Neural cell (in vitro differentiated cells): ENCODE results near the gene ZNF750. TPM values are rescaled to one million over a fixed set of nuclear protein-coding genes. Genes with fewer than 3 reads are reported as not detected.

ENCODE experiments used
- H2AFZ ChIP-seq: fragments of 200-600, 300-800 bp; sonication (generic), shearing (Covaris generic); 2 replicates; pipeline ENCODE4 v1.6.0; 2014; ENCODE audit warnings: low read depth, mild to moderate bottlenecking, antibody characterized with exemption, low read length, moderate library complexity
- H3F3A ChIP-seq: fragments of 200-600 bp; shearing (Covaris generic); 2 replicates; pipeline ENCODE4 v1.6.1; 2016; ENCODE audit warnings: mild to moderate bottlenecking, moderate library complexity, mixed read lengths, antibody characterized with exemption, low read length; ENCODE audit not compliant: insufficient read depth, poor library complexity, severe bottlenecking
- H3K27ac ChIP-seq: fragments of 200-600, 300-800 bp; sonication (generic), shearing (Covaris generic); 2 replicates; pipeline ENCODE4 v1.5.1; 2014; ENCODE audit warnings: mild to moderate bottlenecking, low read length, moderate library complexity
- H3K27me3 ChIP-seq: fragments of 300-800, 200-600 bp; sonication (generic), shearing (Covaris generic); 2 replicates; pipeline ENCODE4 v1.6.0; 2014; ENCODE audit warnings: mild to moderate bottlenecking, low read depth, low read length, moderate library complexity; ENCODE audit not compliant: insufficient read depth
- H3K36me3 ChIP-seq: fragments of 300-800, 200-600 bp; sonication (generic), shearing (Covaris generic); 2 replicates; pipeline ENCODE4 v1.5.1; 2014; ENCODE audit warnings: mild to moderate bottlenecking, antibody characterized with exemption, low read length, moderate library complexity; ENCODE audit not compliant: insufficient read depth
- H3K4me2 ChIP-seq: fragments of 300-800, 200-600 bp; sonication (generic), shearing (Covaris generic); 2 replicates; pipeline ENCODE4 v1.6.0; 2014; ENCODE audit warnings: mild to moderate bottlenecking, low read length
- H3K4me3 ChIP-seq: fragments of 300-800, 200-600 bp; sonication (generic), shearing (Covaris generic); 2 replicates; pipeline ENCODE4 v1.5.1; 2014; ENCODE audit warnings: mild to moderate bottlenecking, low read length, moderate library complexity
- H3K79me2 ChIP-seq: fragments of 200-600 bp; shearing (Covaris generic); replicated peaks from 2 replicates; pipeline ENCODE4 v1.6.0; 2014; ENCODE audit warnings: mild to moderate bottlenecking, low read length, moderate library complexity; ENCODE audit not compliant: insufficient read depth
- H3K9ac ChIP-seq: fragments of 300-800, 200-600 bp; sonication (generic), shearing (Covaris generic); 2 replicates; pipeline ENCODE4 v1.6.1; 2016; ENCODE audit warnings: mild to moderate bottlenecking, low read length, mixed read lengths
- H3K9me2 ChIP-seq: fragments of 200-600 bp; shearing (Covaris generic); 2 replicates; pipeline ENCODE4 v1.6.1; 2016; ENCODE audit warnings: mild to moderate bottlenecking, low read length, mixed read lengths; ENCODE audit not compliant: insufficient read depth
- H3K9me3 ChIP-seq: fragments of 200-600, 300-800 bp; sonication (generic), shearing (Covaris generic); 2 replicates; pipeline ENCODE4 v1.6.1; 2016; ENCODE audit warnings: mild to moderate bottlenecking, mixed run types, low read length, moderate library complexity, mixed read lengths
- H4K20me1 ChIP-seq: fragments of 200-600 bp; shearing (Covaris generic); 2 replicates; pipeline ENCODE4 v1.6.1; 2016; ENCODE audit warnings: mild to moderate bottlenecking, mixed run types; ENCODE audit not compliant: insufficient read depth
- CTCF ChIP-seq: fragments of 450-650 bp; IDR thresholded peaks from 2 replicates; pipeline ENCODE4 v1.5.1; 2014; ENCODE audit warnings: antibody characterized with exemption, mild to moderate bottlenecking, moderate library complexity; ENCODE audit not compliant: poor library complexity, severe bottlenecking
- EP300 ChIP-seq: fragments of 450-650 bp; conservative IDR thresholded peaks from 2 replicates; pipeline ENCODE4 v1.6.1; 2014; ENCODE audit warnings: antibody characterized with exemption, mild to moderate bottlenecking, moderate library complexity; ENCODE audit not compliant: poor library complexity, severe bottlenecking
- EZH2 ChIP-seq: fragments of 200-600, 300-800 bp; shearing (Covaris generic), sonication (generic); IDR thresholded peaks from 2 replicates; pipeline ENCODE4 v1.6.1; 2014; ENCODE audit warnings: antibody characterized with exemption, low read length, borderline replicate concordance, mild to moderate bottlenecking; ENCODE audit not compliant: insufficient read depth, poor library complexity, severe bottlenecking
- MXI1 ChIP-seq: fragments of 450-650 bp; conservative IDR thresholded peaks from 2 replicates; pipeline ENCODE4 v1.6.1; 2014; ENCODE audit warnings: antibody characterized with exemption, mild to moderate bottlenecking; ENCODE audit not compliant: poor library complexity, severe bottlenecking
- POLR2AphosphoS5 ChIP-seq: IDR thresholded peaks from 2 replicates; pipeline ENCODE4 v1.6.1; 2012
- RAD21 ChIP-seq: fragments of 450-650 bp; conservative IDR thresholded peaks from 2 replicates; pipeline ENCODE4 v1.6.1; 2014; ENCODE audit warnings: antibody characterized with exemption, mild to moderate bottlenecking, moderate library complexity
- REST ChIP-seq: IDR thresholded peaks from 2 replicates; pipeline ENCODE4 v1.6.1; 2012; ENCODE audit warnings: borderline replicate concordance
- SMC3 ChIP-seq: fragments of 450-650 bp; conservative IDR thresholded peaks from 2 replicates; pipeline ENCODE4 v1.6.1; 2014; ENCODE audit warnings: antibody characterized with exemption, mild to moderate bottlenecking, moderate library complexity; ENCODE audit not compliant: poor library complexity
- TAF1 ChIP-seq: IDR thresholded peaks from 2 replicates; pipeline ENCODE4 v1.6.1; 2012; ENCODE audit warnings: low read depth
- polyA plus RNA-seq: library from polyadenylated mRNA; depleted of rRNA; stranded (reverse); fragments of >200 nt; gene quantifications from 2 replicates; pipeline ENCODE4 v1.2.3, GENCODE V29; 2014

ZNF750 gene
- polyA plus RNA-seq, 1 donor from 2014 or later = not detected

GRCh38 chr17:82807562-82807961 lies 32.3 kb downstream of the ZNF750 start:
- no peaks in the 10 kb centered on the region for H3K27me3 ChIP-seq
- H3K9ac ChIP-seq = no peak overlapping the region
- H3K27ac ChIP-seq = no peak overlapping the region
- H3K4me2 ChIP-seq = no peak overlapping the region
- H2AFZ ChIP-seq = no peak overlapping the region
- TF ChIP-seq EZH2 (no peak), SMC3 (no peak), MXI1 (no peak), POLR2AphosphoS5 (no peak), REST (no peak), RAD21 (no peak), CTCF (no peak), EP300 (no peak), TAF1 (no peak)
- H4K20me1 ChIP-seq = no peaks in the 10 kb centered on the region
- no peak overlapping the region for H3K4me3 ChIP-seq
- H3K79me2 ChIP-seq = no peaks in the 10 kb centered on the region
- H3K9me2 ChIP-seq = no peaks in the 10 kb centered on the region
- H3K9me3 ChIP-seq = no peaks in the 10 kb centered on the region
- H3F3A ChIP-seq = no peaks in the 10 kb centered on the region
- H3K36me3 ChIP-seq = no peaks in the 10 kb centered on the region

- no peak overlapping the region for H3K27ac ChIP-seq
- no peaks in the 10 kb centered on the region for H3K27me3 ChIP-seq
- H4K20me1 ChIP-seq = no peaks in the 10 kb centered on the region
- no peak overlapping the region for H3K9ac ChIP-seq
- H3K4me3 ChIP-seq = no peak overlapping the region
- H3K36me3 ChIP-seq = no peaks in the 10 kb centered on the region
- H3F3A ChIP-seq = no peaks in the 10 kb centered on the region
- H2AFZ ChIP-seq = no peak overlapping the region
- H3K79me2 ChIP-seq = no peaks in the 10 kb centered on the region
- no peaks in the 10 kb centered on the region for H3K9me3 ChIP-seq
- H3K9me2 ChIP-seq = no peaks in the 10 kb centered on the region
- TF ChIP-seq EP300 = no peak
- TF ChIP-seq MXI1 = no peak
- no peak for TF ChIP-seq CTCF
- TF ChIP-seq TAF1 = no peak
- TF ChIP-seq RAD21 = no peak
- TF ChIP-seq REST = no peak
- TF ChIP-seq POLR2AphosphoS5 = no peak
- TF ChIP-seq EZH2 = no peak
- TF ChIP-seq SMC3 = no peak
- no peak overlapping the region for H3K4me2 ChIP-seq
Observed at GRCh38 chr17:82807101-82807500, 32.7 kb downstream of the ZNF750 start.
